ENCODE measurements around the gene SYT8. TPM values are rescaled to one million over a fixed set of nuclear protein-coding genes. Genes with fewer than 3 reads are reported as not detected.
"Not testable (repeated sequence)": the region's sequence is repeated elsewhere in the genome, so short reads cannot be mapped to it uniquely, and the experiment has no call there.

The SYT8 gene
- total RNA-seq, 1 donor = not detected

DNA sequence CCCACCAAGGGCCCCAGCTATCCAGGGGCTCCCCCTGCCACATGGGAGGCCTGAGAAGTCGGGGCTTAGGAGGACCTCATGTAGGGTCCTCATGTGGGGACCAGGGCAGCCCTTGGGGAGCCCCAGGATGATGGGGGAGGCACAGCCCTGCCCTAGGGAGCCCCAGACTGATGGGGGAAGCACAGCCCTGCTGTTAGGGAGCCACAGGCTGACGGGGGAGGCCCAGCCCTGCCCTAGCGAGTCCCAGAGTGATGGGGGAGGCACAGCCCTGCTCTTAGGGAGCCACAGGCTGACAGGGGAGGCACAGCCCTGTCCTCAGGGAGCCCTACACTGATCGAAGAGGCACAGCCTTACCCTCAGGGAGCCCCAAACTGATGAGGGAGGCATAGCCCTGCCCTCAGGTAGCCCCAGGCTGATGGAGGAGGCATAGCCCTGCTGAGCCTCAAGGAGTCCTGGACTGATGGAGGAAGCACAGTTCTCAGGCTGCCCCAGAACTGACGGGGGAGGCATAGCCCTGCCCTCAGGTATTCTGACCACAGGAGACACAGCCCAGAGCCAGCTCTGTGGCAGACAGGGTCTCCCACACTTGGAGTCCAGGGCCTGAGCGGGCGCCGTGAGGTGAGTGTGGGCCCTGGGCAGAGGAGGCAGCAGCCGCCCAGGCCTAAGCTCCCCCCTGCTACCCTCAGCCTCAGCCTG is 46.1 kb downstream of the SYT8 start:
- TF ChIP-seq, protein P1, sequence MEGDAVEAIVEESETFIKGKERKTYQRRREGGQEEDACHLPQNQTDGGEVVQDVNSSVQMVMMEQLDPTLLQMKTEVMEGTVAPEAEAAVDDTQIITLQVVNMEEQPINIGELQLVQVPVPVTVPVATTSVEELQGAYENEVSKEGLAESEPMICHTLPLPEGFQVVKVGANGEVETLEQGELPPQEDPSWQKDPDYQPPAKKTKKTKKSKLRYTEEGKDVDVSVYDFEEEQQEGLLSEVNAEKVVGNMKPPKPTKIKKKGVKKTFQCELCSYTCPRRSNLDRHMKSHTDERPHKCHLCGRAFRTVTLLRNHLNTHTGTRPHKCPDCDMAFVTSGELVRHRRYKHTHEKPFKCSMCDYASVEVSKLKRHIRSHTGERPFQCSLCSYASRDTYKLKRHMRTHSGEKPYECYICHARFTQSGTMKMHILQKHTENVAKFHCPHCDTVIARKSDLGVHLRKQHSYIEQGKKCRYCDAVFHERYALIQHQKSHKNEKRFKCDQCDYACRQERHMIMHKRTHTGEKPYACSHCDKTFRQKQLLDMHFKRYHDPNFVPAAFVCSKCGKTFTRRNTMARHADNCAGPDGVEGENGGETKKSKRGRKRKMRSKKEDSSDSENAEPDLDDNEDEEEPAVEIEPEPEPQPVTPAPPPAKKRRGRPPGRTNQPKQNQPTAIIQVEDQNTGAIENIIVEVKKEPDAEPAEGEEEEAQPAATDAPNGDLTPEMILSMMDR (IDR thresholded peaks at IDR 0.05; ENCODE audit: insufficient read depth, low read length) = no peak
- H3K4me3 ChIP-seq (ENCODE audit: low read depth, low read length) = no peak overlapping the region
- DNase-seq (ENCODE audit: low read depth) = no peak

DNA sequence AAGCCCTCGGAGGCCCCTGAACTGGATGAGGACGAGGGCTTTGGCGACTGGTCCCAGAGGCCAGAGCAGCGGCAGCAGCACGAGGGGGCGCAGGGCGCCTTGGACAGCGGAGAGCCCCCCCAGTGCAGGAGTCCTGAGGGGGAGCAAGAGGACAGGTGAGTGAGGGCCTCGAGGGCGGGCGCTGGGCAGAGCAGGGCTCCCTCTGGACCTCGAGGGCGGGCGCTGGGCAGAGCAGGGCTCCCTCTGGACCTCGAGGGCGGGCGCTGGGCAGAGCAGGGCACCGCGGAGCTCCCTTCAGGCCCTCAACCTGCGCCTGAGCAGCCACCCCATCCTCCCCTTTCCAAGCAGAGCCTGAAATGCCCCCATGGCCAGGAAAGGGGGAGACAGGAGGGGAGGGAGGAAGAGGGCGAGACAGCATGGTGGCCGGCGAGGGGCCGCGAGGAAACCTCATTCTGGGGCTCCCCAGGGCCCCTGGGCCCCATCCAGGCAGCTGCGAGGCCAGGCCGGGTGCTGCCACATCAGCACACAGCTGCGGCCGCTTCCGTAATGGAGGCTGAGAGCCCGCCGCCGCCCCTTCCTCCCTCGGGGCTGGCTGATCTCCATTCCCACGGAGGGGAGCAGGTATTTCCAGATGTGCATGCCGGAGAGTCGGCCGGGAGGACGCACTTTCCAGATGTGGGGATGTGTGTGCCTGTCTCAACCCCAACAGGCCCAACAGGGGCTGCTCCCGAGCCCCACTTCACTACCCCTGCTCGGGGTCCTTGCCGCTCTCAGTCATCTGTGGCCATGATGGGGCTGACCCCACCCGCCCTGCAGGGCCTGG is 46.9 kb downstream of the SYT8 start:
- no peak overlapping the region for H3K4me3 ChIP-seq (ENCODE audit: low read depth, low read length)
- DNase-seq (ENCODE audit: low read depth) = no peak
- TF ChIP-seq, protein P1 (IDR thresholded peaks at IDR 0.05; ENCODE audit: insufficient read depth, low read length) = no peak

DNA sequence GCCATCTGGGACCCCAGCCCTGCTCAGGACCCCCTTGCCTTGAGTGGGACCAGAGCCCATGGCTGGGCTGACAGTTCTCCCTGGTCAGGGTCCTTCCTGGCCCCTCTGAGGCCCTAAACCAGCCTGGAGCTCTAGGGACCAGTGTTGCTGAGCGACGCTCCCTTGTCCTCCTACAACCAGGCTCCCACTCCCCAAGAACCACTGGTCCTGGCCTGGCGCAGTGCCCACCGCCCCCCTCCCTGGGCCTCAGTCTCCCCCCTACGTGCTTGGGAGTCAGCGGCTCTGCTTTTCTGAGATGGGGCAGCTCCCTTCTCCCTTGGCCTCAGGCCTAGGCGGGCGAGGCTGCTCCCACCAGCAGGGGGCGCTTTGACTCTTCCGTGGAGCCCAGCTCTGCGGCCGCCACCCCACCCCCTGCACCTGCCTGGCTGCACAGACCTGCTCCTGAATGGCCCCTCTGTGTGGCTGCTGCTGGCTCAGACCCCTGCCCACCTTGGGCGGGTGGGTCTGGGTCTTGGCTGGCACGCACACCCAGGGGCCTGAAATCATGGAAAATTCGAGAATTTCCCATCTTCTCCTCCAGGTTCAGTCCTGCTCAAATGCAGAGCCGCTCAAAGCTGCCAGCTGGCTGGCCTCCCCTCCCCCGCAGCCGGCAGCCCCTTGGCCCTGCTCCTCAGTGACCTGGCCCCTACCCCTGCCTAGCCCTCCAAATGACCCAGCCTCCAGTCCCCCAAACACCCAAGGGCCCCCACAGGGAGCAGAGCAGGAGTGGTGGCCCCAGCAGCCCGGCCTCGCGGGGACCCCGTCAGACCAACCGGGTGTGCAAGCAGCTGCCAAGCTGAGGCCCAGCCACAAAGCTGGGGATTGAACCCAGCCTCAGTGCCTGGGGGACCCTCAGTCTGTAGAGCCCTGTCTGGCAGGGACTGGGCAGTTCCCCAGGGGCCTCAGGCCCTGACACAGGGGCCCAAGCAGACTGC is 47.8 kb downstream of the SYT8 start:
- TF ChIP-seq, protein P1 (IDR thresholded peaks at IDR 0.05; ENCODE audit: insufficient read depth, low read length) = peak; percentile 93
- DNase-seq (ENCODE audit: low read depth) = peak; percentile 70
- no peak overlapping the region for H3K4me3 ChIP-seq (ENCODE audit: low read depth, low read length)

DNA sequence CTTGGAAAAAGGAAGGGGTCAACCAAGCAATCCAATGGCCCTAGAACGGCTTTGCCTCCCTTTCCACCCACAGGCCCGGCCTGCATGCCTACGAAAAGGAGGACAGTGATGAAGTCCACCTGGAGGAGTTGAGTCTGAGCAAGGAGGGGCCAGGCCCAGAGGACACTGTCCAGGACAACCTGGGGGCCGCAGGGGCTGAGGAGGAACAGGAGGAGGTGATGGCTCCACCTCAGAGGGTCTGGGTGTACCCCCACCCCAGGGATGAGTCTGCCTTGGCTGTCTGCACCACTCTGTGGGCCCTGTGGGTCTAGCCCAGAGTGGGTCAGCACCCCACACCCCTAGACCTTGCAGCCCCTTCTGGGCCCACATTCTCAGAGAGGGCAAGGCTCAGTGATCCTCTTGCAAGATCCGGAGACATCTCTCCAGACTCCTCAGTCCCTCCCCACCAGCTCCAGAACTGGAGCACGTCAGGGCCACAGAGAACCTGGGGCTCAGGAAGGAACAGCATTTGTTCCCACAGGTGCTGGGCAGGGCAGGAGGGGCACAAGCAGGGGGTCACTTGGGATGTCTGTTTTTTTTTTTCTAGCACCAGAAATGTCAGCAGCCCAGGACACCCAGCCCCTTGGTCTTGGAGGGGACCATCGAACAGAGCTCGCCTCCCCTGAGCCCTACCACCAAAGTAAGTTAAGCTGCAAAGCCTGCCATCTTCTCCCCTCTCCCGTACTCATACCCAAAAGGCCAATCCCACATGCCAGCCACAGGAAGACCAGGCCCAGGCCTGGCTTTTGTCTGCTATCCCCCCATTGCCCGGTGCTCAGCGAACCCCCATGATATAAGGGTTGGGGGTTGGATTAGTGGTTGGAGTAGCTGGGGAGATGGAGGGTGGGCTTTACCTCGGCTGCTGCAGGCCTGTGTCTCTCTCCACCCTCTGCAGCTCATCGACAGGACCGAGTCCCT is 48.8 kb downstream of the SYT8 start:
- no peak for DNase-seq (ENCODE audit: low read depth)
- TF ChIP-seq, protein P1 (IDR thresholded peaks at IDR 0.05; ENCODE audit: insufficient read depth, low read length) = no peak
- no peak overlapping the region for H3K4me3 ChIP-seq (ENCODE audit: low read depth, low read length)

DNA sequence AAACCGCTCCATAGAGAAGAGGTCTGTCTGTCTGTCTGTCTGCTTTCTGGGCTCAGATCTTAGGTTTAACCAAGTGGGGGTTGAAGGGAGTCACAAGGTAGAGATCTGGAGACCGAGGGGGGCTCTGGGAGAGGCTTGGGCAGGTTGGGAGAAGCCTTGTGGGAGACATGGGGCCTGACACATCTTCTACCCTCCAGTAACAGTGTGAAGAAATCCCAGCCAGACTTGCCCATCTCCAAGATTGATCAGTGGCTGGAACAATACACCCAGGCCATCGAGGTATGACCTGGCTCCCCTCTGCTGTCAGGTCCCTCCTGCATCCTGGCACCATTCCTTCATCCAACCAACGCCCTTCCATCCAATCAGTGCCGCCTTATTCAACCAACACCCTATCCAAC is 49.5 kb downstream of the SYT8 start:
- DNase-seq (ENCODE audit: low read depth) = no peak
- no peak overlapping the region for H3K4me3 ChIP-seq (ENCODE audit: low read depth, low read length)
- TF ChIP-seq, protein P1 (IDR thresholded peaks at IDR 0.05; ENCODE audit: insufficient read depth, low read length) = no peak

- DNase-seq (ENCODE audit: low read depth); H3K4me3 ChIP-seq (ENCODE audit: low read depth, low read length): not testable (repeated sequence)
Observed at GRCh38 chr11:1886551-1886950, 51.8 kb downstream of the SYT8 start.

Small RNA genes within 50 kb of the gene (small RNA-seq; reads per million reads assigned to genes)
- gene AC051649.1 (not detected), gene MIR4298 (not detected)

Other genes with a start within 250 kb of the SYT8 start
- gene KRTAP5-1, start 249.7 kb upstream of the SYT8 start, total RNA-seq (ENCODE audit: low replicate concordance) = not detected in 2 replicates
- not detected in 2 replicates for gene KRTAP5-2, start 236.7 kb upstream of the SYT8 start, total RNA-seq (ENCODE audit: low replicate concordance)
- not detected in 2 replicates for gene KRTAP5-3, start 226.5 kb upstream of the SYT8 start, total RNA-seq (ENCODE audit: low replicate concordance)
- gene KRTAP5-4, start 212.9 kb upstream of the SYT8 start, total RNA-seq (ENCODE audit: low replicate concordance) = not detected in 2 replicates
- not detected in 2 replicates for gene KRTAP5-5, start 205.2 kb upstream of the SYT8 start, total RNA-seq (ENCODE audit: low replicate concordance)
- not detected in 2 replicates for gene KRTAP5-6, start 137.8 kb upstream of the SYT8 start, total RNA-seq (ENCODE audit: low replicate concordance)
- 2.2 and 5.9 TPM in 2 replicates for gene IFITM10, start 84.4 kb upstream of the SYT8 start, total RNA-seq (ENCODE audit: low replicate concordance)
- 184 and 221 TPM in 2 replicates for gene CTSD, start 71.1 kb upstream of the SYT8 start, total RNA-seq (ENCODE audit: low replicate concordance)
- not detected in 2 replicates for gene TNNI2, start 4.0 kb downstream of the SYT8 start, total RNA-seq (ENCODE audit: low replicate concordance)
- 18.7 and 40.2 TPM in 2 replicates for gene LSP1, start 18.1 kb downstream of the SYT8 start, total RNA-seq (ENCODE audit: low replicate concordance)
- not detected in 2 replicates for gene PRR33, start 56.9 kb downstream of the SYT8 start, total RNA-seq (ENCODE audit: low replicate concordance)
- gene TNNT3, start 84.7 kb downstream of the SYT8 start, total RNA-seq (ENCODE audit: low replicate concordance) = 0.81 and 6.5 TPM in 2 replicates
- 55.2 and 84.3 TPM in 2 replicates for gene MRPL23, start 112.3 kb downstream of the SYT8 start, total RNA-seq (ENCODE audit: low replicate concordance)
- gene H19, start 162.9 kb downstream of the SYT8 start, total RNA-seq (ENCODE audit: low replicate concordance) = 80.9 and 1,460 TPM in 2 replicates

Data from fibroblast of the aortic adventitia (primary cell).